Endothelial cell of umbilical vein (primary cell): ENCODE measurements around the gene SPDYE5. TPM values are rescaled to one million over a fixed set of nuclear protein-coding genes. Genes with fewer than 3 reads are reported as not detected.

Experiments used
- BruUV-seq: library from RNA; stranded (reverse); fragments of 400-500 nt; replicated peaks from 2 replicates; lab custom pipeline; 2021; lab: Mats Ljungman, UMichigan
- CTCF ChIA-PET: fragments of 300-600, 350-600 bp; sonication (Branson Sonifier 250); formaldehyde crosslinking; loops from one replicate; lab custom pipeline; 2021; ENCODE audit warnings: antibody characterized with exemption, inconsistent platforms; lab: Charles Lee
- POLR2A ChIA-PET: fragments of 300-600, 350-600 bp; sonication (Branson Sonifier 250); formaldehyde crosslinking; loops from one replicate; lab custom pipeline; 2021; ENCODE audit warnings: antibody characterized with exemption, inconsistent platforms; lab: Charles Lee
- DNase-seq: peaks from one replicate; pipeline ENCODE4 v3.0.0-alpha.2; 2011; ENCODE audit warnings: low read depth, low spot score
- FAIRE-seq: peaks from 2 replicates; lab custom pipeline; 2011; peaks lifted over from hg19 to GRCh38; lab: Jason Lieb, UNC
- H2AFZ ChIP-seq: 2 replicates; pipeline ENCODE4 v1.6.0; 2012; ENCODE audit warnings: low read depth, low read length, control low read depth, inconsistent platforms
- H3K27ac ChIP-seq: 2 replicates; pipeline ENCODE4 v1.5.1; 2011; ENCODE audit warnings: low read depth, mild to moderate bottlenecking, control low read depth, low read length, moderate library complexity; ENCODE audit not compliant: insufficient read depth
- H3K27me3 ChIP-seq, 2 experiments: 2 replicates each; pipeline versions ENCODE4 v1.6.0 to v1.6.1; 2011; ENCODE audit warnings: low read length in 2 of 2, mixed read lengths in 1 of 2; ENCODE audit not compliant: control insufficient read depth in 2 of 2, insufficient read depth in 2 of 2
- H3K36me3 ChIP-seq, 2 experiments: 2 replicates in 1 of 2; 3 replicates in 1 of 2; pipeline ENCODE4 v1.5.1; 2011; ENCODE audit warnings: low read length in 2 of 2, mild to moderate bottlenecking in 1 of 2, moderate library complexity in 1 of 2; ENCODE audit not compliant: control insufficient read depth in 2 of 2, insufficient read depth in 2 of 2; ENCODE audit errors: extremely low read depth in 1 of 2
- H3K4me1 ChIP-seq: 3 replicates; pipeline ENCODE4 v1.5.1; 2011; ENCODE audit warnings: mild to moderate bottlenecking, low read length; ENCODE audit not compliant: control insufficient read depth, insufficient read depth; ENCODE audit errors: extremely low read depth
- H3K4me2 ChIP-seq: 2 replicates; pipeline ENCODE4 v1.6.1; 2011; ENCODE audit warnings: low read length, control low read depth, mixed read lengths; ENCODE audit not compliant: insufficient read depth
- H3K4me3 ChIP-seq, 3 experiments: fragments of 200-600 bp in 1 of 3; sonication (generic), shearing (Covaris generic) in 1 of 3; replicated peaks in 1 of 3; 2 replicates each; pipeline ENCODE4 v1.5.1; 2011 to 2016; ENCODE audit warnings: control low read depth in 3 of 3, low read length in 3 of 3, mild to moderate bottlenecking in 2 of 3, inconsistent platforms in 1 of 3, low read depth in 1 of 3, moderate library complexity in 1 of 3; ENCODE audit not compliant: insufficient read depth in 1 of 3
- H3K79me2 ChIP-seq: 2 replicates; pipeline ENCODE4 v1.6.0; 2012; ENCODE audit warnings: low read length, inconsistent platforms; ENCODE audit not compliant: control insufficient read depth, insufficient read depth
- H3K9ac ChIP-seq: replicated peaks from 2 replicates; pipeline ENCODE3; 2011; ENCODE audit warnings: low read length, control low read depth; ENCODE audit not compliant: insufficient read depth; ENCODE audit errors: extremely low read depth
- H3K9me1 ChIP-seq: replicated peaks from 3 replicates; pipeline ENCODE4 v1.6.0; 2011; ENCODE audit warnings: mild to moderate bottlenecking, low read length; ENCODE audit not compliant: control insufficient read depth, insufficient read depth; ENCODE audit errors: extremely low read depth
- H3K9me3 ChIP-seq: replicated peaks from 2 replicates; pipeline ENCODE4 v1.5.1; 2012; ENCODE audit warnings: low read length, inconsistent platforms; ENCODE audit not compliant: control insufficient read depth, insufficient read depth
- H4K20me1 ChIP-seq: replicated peaks from 2 replicates; pipeline ENCODE3; 2011; ENCODE audit warnings: mild to moderate bottlenecking, low read length; ENCODE audit not compliant: control insufficient read depth, insufficient read depth; ENCODE audit errors: extremely low read depth
- FOS ChIP-seq: IDR thresholded peaks from 2 replicates; pipeline ENCODE4 v1.6.1; 2011; ENCODE audit warnings: mild to moderate bottlenecking, low read length, moderate library complexity, borderline replicate concordance; ENCODE audit not compliant: insufficient read depth
- GATA2 ChIP-seq: IDR thresholded peaks from 2 replicates; pipeline ENCODE4 v1.7.0; 2011; ENCODE audit warnings: low read depth, mild to moderate bottlenecking, moderate library complexity, mixed read lengths, low read length; ENCODE audit not compliant: insufficient read length, insufficient read depth
- JUN ChIP-seq: IDR thresholded peaks from 2 replicates; pipeline ENCODE4 v1.6.1; 2011; ENCODE audit warnings: borderline replicate concordance, low read depth; ENCODE audit not compliant: insufficient read length, insufficient read depth
- MYC ChIP-seq: IDR thresholded peaks from one replicate; pipeline ENCODE4 v1.6.1; 2011; ENCODE audit warnings: mild to moderate bottlenecking, low read depth, low read length
- POLR2A ChIP-seq: IDR thresholded peaks from 2 replicates; pipeline ENCODE4 v1.6.1; 2012; ENCODE audit warnings: low read depth, mild to moderate bottlenecking, control low read depth, low read length
- POLR2AphosphoS5 ChIP-seq: IDR thresholded peaks from 2 replicates; pipeline ENCODE4 v1.6.1; 2012; ENCODE audit warnings: low read depth, mild to moderate bottlenecking, control low read depth, low read length, moderate library complexity; ENCODE audit not compliant: insufficient read depth
- dilution Hi-C: fragments of 300-500 bp; cut with MboI; formaldehyde crosslinking; loops from one replicate; pipeline ENCODE4 v1.15.0; 2019; ENCODE audit warnings: low sequenced_read_pairs; ENCODE audit not compliant: extremely low pct_ligation_motif_present
- intact Hi-C: fragments of 100-400 bp; cut with micrococcal nuclease; formaldehyde crosslinking; loops from one replicate; pipeline ENCODE4 v1.10.0; 2022
- polyA plus RNA-seq, 4 experiments: library from polyadenylated mRNA; depleted of rRNA in 3 of 4; stranded (reverse) in 3 of 4; unstranded in 1 of 4; fragments of >200 nt; gene quantifications; 2 replicates each; pipeline versions ENCODE4 v1.2.1 to v1.2.3, GENCODE V29; 2011 to 2012; ENCODE audit warnings: missing spikeins in 1 of 4
- total RNA-seq: library from RNA; stranded (reverse); gene quantifications from 2 replicates; pipeline ENCODE4 v1.2.3, GENCODE V29; 2021
- TF ChIP-seq, protein P1 (sequence below): IDR thresholded peaks from 2 replicates; pipeline ENCODE4 v1.6.1; 2011; ENCODE audit not compliant: insufficient read depth, insufficient read length
- TF ChIP-seq, protein P2 (sequence below), 2 donors: IDR thresholded peaks; 1 replicate in 1 of 2; 2 replicates in 1 of 2; pipeline ENCODE4 v1.5.1; 2011; ENCODE audit warnings: low read length in 2 of 2, mild to moderate bottlenecking in 2 of 2, moderate library complexity in 2 of 2, control low read depth in 1 of 2, inconsistent platforms in 1 of 2, low read depth in 1 of 2; ENCODE audit not compliant: insufficient read depth in 1 of 2; ENCODE audit errors: extremely low read depth in 1 of 2

The SPDYE5 gene
- total and polyA plus RNA-seq, 2 donors (not counting 3 experiments of a cell fraction or from before 2014, with no cell fraction given) = not detected

GRCh38 chr7:75536491-75536890, 44.4 kb downstream of the SPDYE5 start:
- Histone ChIP-seq H3K4me1 (no peaks in the 10 kb centered on the region), H3K27me3 (no peaks in the 10 kb centered on the region), H3K9ac (no peak overlapping the region), H4K20me1 (no peaks in the 10 kb centered on the region), H3K4me3 (no peak overlapping the region), H3K36me3 (peaks cover 0 to 20% of the 10 kb centered on the region in 2 experiments), H3K27ac (no peak overlapping the region), H3K9me3 (no peaks in the 10 kb centered on the region), H3K79me2 (no peaks in the 10 kb centered on the region), H3K4me2 (no peak overlapping the region), H2AFZ (no peak overlapping the region), H3K9me1 (no peaks in the 10 kb centered on the region)
- no peak for FAIRE-seq
- no peak for DNase-seq
- ChIA-PET POLR2A (no interaction called here), CTCF (no interaction called here)
- TF ChIP-seq, protein P1, sequence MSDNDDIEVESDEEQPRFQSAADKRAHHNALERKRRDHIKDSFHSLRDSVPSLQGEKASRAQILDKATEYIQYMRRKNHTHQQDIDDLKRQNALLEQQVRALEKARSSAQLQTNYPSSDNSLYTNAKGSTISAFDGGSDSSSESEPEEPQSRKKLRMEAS = no peak
- no peak for TF ChIP-seq JUN
- TF ChIP-seq, protein P2, sequence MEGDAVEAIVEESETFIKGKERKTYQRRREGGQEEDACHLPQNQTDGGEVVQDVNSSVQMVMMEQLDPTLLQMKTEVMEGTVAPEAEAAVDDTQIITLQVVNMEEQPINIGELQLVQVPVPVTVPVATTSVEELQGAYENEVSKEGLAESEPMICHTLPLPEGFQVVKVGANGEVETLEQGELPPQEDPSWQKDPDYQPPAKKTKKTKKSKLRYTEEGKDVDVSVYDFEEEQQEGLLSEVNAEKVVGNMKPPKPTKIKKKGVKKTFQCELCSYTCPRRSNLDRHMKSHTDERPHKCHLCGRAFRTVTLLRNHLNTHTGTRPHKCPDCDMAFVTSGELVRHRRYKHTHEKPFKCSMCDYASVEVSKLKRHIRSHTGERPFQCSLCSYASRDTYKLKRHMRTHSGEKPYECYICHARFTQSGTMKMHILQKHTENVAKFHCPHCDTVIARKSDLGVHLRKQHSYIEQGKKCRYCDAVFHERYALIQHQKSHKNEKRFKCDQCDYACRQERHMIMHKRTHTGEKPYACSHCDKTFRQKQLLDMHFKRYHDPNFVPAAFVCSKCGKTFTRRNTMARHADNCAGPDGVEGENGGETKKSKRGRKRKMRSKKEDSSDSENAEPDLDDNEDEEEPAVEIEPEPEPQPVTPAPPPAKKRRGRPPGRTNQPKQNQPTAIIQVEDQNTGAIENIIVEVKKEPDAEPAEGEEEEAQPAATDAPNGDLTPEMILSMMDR (IDR thresholded peaks at IDR 0.05; ENCODE audit: extremely low read depth in 1 of 2, insufficient read depth in 1 of 2, low read depth in 1 of 2, low read length in 2 of 2) = no peak
- no peak for TF ChIP-seq FOS
- no peak for TF ChIP-seq POLR2A
- no peak for TF ChIP-seq GATA2
- no peak for TF ChIP-seq MYC
- no peak for TF ChIP-seq POLR2AphosphoS5
- intact Hi-C loops (no loop called here), dilution Hi-C loops (no loop called here)
- TSS peak; percentile 6 for BruUV-seq
